ENCODE results near the gene CPAMD8.
"Not testable (repeated sequence)": the region's sequence is repeated elsewhere in the genome, so short reads cannot be mapped to it uniquely, and the experiment has no call there.

GRCh38 chr19:16943090-16943489 lies 83.5 kb downstream of the CPAMD8 start:
- TF ChIP-seq CTCF, POLR2A (IDR thresholded peaks at IDR 0.05): not testable (repeated sequence)
